HepG2 (cell line): ENCODE results near the gene ZBTB46. TPM values are rescaled to one million over a fixed set of nuclear protein-coding genes. Genes with fewer than 3 reads are reported as not detected.

Source experiments
- ARID2 ChIP-seq: sonication (generic); formaldehyde crosslinking; IDR thresholded peaks from 2 replicates; pipeline ENCODE4 v1.8.1; 2022; ENCODE audit warnings: mild to moderate bottlenecking, missing genetic modification reagents, borderline replicate concordance
- BRD4 ChIP-seq: sonication (generic); formaldehyde crosslinking; IDR thresholded peaks from 2 replicates; pipeline ENCODE4 v1.4.0; 2020; ENCODE audit warnings: missing genetic modification reagents
- CREBL2 ChIP-seq: sonication (generic); formaldehyde crosslinking; IDR thresholded peaks from 2 replicates; pipeline ENCODE4 v1.8.1; 2023; ENCODE audit warnings: missing genetic modification reagents, mild to moderate bottlenecking, borderline replicate concordance
- DNMT1 ChIP-seq: sonication (generic); formaldehyde crosslinking; IDR thresholded peaks from 2 replicates; pipeline ENCODE4 v1.5.1; 2020; ENCODE audit warnings: mild to moderate bottlenecking, missing genetic modification reagents
- FOXA3 ChIP-seq: IDR thresholded peaks from 2 replicates; pipeline ENCODE4 v1.6.1; 2016; ENCODE audit warnings: missing genetic modification reagents, missing compliant biosample characterization
- KIAA2018 ChIP-seq: sonication (generic); formaldehyde crosslinking; IDR thresholded peaks from 2 replicates; pipeline ENCODE4 v1.5.0; 2020; ENCODE audit warnings: mild to moderate bottlenecking, missing genetic modification reagents, borderline replicate concordance
- MYPOP ChIP-seq: sonication (generic); formaldehyde crosslinking; IDR thresholded peaks from 2 replicates; pipeline ENCODE4 v1.8.1; 2023; ENCODE audit warnings: mild to moderate bottlenecking, moderate library complexity, missing genetic modification reagents
- RORA ChIP-seq: sonication (generic); formaldehyde crosslinking; IDR thresholded peaks from 2 replicates; pipeline ENCODE4 v1.5.0; 2020; ENCODE audit warnings: mild to moderate bottlenecking, missing genetic modification reagents, moderate library complexity
- XBP1 ChIP-seq: sonication (generic); formaldehyde crosslinking; IDR thresholded peaks from 2 replicates; pipeline ENCODE4 v1.5.0; 2020; ENCODE audit warnings: missing genetic modification reagents
- ZBTB38 ChIP-seq: sonication (generic); formaldehyde crosslinking; IDR thresholded peaks from 2 replicates; pipeline ENCODE4 v1.5.1; 2020; ENCODE audit warnings: mild to moderate bottlenecking, missing genetic modification reagents
- ZBTB4 ChIP-seq: sonication (generic); formaldehyde crosslinking; IDR thresholded peaks from 2 replicates; pipeline ENCODE4 v1.4.0; 2020; ENCODE audit warnings: missing genetic modification reagents, mild to moderate bottlenecking, borderline replicate concordance
- ZNF235 ChIP-seq: sonication (generic); formaldehyde crosslinking; IDR thresholded peaks from 2 replicates; pipeline ENCODE4 v1.8.1; 2023; ENCODE audit warnings: mild to moderate bottlenecking, missing genetic modification reagents, borderline replicate concordance
- ZNF329 ChIP-seq: sonication (generic); formaldehyde crosslinking; IDR thresholded peaks from 2 replicates; pipeline ENCODE4 v1.9.0; 2021; ENCODE audit warnings: low read depth, mild to moderate bottlenecking, missing genetic modification reagents
- ZNF552 ChIP-seq: sonication (generic); formaldehyde crosslinking; IDR thresholded peaks from 2 replicates; pipeline ENCODE4 v1.9.0; 2022; ENCODE audit warnings: missing genetic modification reagents, mild to moderate bottlenecking, borderline replicate concordance
- ZSCAN12 ChIP-seq: sonication (generic); formaldehyde crosslinking; IDR thresholded peaks from 2 replicates; pipeline ENCODE4 v1.9.0; 2021; ENCODE audit warnings: mild to moderate bottlenecking, missing genetic modification reagents
- ZSCAN29 ChIP-seq: sonication (generic); formaldehyde crosslinking; conservative IDR thresholded peaks from 2 replicates; pipeline ENCODE4 v1.4.0; 2020; ENCODE audit warnings: mild to moderate bottlenecking, missing genetic modification reagents
- polyA plus RNA-seq, 8 experiments: library from polyadenylated mRNA; depleted of rRNA in 3 of 8; stranded (reverse) in 7 of 8; unstranded in 1 of 8; fragments of >200 nt; fragmentation: Illumina TruSeq in 4 of 8; extraction: Trizol in 4 of 8; gene quantifications; 2 replicates each; pipeline versions ENCODE4 v1.2.1 to v1.2.3, GENCODE V29; 2011 to 2016; ENCODE audit warnings: low read depth in 4 of 8, missing spikeins in 1 of 8, mixed read lengths in 1 of 8; ENCODE audit not compliant: insufficient read depth in 1 of 8
- total RNA-seq, 5 experiments: library from RNA; depleted of rRNA; stranded (reverse); fragments of >200 nt; fragmentation: Illumina TruSeq; extraction: Trizol; gene quantifications; 2 replicates each; pipeline ENCODE4 v1.2.3, GENCODE V29; 2016; ENCODE audit warnings: low read depth in 1 of 5

ZBTB46 gene
- total and polyA plus RNA-seq, 2 of the 13 experiments (the other 11 are each of a cell fraction or from before 2014, with no cell fraction given), result 1.6 to 13.5 TPM

DNA sequence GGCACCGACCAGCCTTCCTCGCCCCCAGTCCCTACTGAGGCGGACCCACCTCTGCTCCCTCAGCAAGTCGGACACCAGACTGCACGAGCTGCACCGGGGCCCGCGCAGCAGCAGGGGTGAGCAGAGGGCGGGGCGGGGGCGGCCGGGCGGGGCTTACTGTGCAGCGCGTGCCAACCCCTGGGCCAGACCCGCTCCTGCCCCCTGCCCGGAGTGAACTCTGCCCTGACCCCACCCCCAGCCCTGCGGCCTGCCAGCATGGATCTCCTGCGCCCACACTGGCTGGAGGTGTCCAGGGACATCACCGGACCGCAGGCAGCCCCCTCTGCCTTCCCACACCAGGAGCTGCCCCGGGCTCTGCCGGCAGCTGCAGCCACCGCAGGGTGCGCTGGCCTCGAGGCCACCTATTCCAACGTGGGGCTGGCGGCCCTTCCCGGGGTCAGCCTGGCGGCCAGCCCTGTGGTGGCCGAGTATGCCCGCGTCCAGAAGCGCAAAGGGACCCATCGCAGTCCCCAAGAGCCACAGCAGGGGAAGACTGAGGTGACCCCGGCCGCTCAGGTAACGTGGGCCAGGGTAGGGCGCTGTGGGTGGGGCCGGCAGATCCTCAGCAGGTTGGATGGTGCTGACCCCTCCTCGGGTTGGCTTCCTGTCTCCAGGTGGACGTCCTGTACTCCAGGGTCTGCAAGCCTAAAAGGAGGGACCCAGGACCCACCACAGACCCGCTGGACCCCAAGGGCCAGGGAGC lies 92.9 kb downstream of the ZBTB46 start (continued):
- TF ChIP-seq FOXA3 (CRISPR knock-in tag), result peak; percentile 41; the same call in 1 of the 2 replicates
- 0 out of 2 replicates have a peak, but pooled peaks have one; percentile 84 for TF ChIP-seq ZNF552
- 0 out of 2 replicates have a peak, but pooled peaks have one; percentile 84 for TF ChIP-seq ZNF329 (CRISPR knock-in tag)
- TF ChIP-seq BRD4 (CRISPR knock-in tag), result peak; percentile 98
- TF ChIP-seq ZBTB4 (CRISPR knock-in tag), result peak; percentile 69
- TF ChIP-seq XBP1 (CRISPR knock-in tag), result peak; percentile 36; the same call in 1 of the 2 replicates
- peak; percentile 71; the same call in 1 of the 2 replicates for TF ChIP-seq KIAA2018 (CRISPR knock-in tag)
- TF ChIP-seq DNMT1, result peak; percentile 93
- peak; percentile 87 for TF ChIP-seq ZSCAN29 (CRISPR knock-in tag)
- TF ChIP-seq ZBTB38 (CRISPR knock-in tag), result peak; percentile 54
- TF ChIP-seq ZSCAN12 (CRISPR knock-in tag), result no peak
- 0 out of 2 replicates have a peak, but pooled peaks have one; percentile 15 for TF ChIP-seq MYPOP
- TF ChIP-seq CREBL2 (CRISPR knock-in tag), result peak; percentile 84; the same call in 1 of the 2 replicates
- TF ChIP-seq ZNF235 (CRISPR knock-in tag), result no peak
- 0 out of 2 replicates have a peak, but pooled peaks have one; percentile 68 for TF ChIP-seq ARID2
- TF ChIP-seq RORA (CRISPR knock-in tag), result no peak
